HG02885 (cell line): ENCODE data around the gene SIGLEC6.

Source experiments
- ATAC-seq: cut with Tn5 transposase; IDR thresholded peaks from one replicate; pipeline ENCODE4 v1.9.1; 2021; ENCODE audit warnings: mild to moderate bottlenecking; ENCODE audit not compliant: unreplicated experiment, poor library complexity

SIGLEC6 gene

DNA sequence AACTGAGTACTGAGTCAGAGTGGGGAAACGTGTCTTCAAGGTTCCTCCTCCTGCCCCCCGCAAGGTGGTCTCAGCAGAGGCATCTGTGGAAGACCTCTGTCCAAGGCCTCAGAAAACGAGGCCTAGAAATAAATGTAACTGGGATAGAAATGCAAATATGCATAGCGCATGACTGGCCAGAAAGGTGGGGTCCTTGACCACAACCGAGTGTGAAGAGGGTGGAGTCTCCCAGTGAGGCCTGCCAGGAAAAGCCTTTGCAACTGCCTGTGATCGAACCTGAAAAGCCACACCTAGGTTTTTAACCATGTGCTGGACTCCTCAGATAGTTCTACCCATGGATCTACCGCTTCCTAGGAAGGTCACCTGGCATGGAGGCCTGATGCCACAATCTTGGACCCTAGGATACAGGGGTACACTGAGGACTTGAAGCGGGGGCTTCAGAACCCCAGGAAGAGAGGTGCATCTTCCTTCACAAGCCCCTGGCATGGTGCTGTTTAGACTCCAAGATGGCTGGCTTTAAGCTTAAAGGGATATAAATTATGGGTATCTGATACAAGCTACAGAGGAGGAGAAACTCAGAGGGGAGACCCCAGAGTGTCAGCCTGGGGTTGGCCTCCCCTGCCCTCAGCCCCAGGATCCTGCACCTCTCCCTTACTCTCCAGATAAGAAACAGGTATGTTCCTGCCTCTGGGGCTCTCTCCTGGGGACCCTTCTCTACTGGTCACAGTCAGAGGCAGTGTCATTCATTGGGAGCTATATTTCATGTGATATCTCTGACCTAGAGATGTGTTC lies 18.3 kb upstream of the SIGLEC6 start:
- ATAC-seq: no peak

DNA sequence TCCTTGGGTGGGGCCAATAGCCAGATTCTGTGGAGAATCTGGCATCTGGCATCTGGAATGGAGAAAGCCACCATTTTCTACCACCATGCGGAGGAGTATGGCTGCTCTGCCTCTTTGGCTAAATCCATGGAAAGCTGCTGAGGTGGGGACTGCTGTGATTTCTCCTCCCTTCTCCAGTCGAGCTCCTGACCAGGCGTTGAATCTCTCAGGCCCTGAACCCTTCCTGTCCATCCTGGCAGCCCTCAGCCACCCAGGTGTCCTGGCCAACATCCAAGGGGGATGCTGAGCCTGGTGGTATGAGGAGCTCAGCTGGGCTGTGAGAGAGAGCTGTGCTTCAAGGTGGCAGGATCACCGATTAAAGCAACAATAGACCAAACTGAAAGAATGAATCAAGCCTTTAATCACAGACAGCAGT lies 17.4 kb upstream of the SIGLEC6 start:
- ATAC-seq: no peak

DNA sequence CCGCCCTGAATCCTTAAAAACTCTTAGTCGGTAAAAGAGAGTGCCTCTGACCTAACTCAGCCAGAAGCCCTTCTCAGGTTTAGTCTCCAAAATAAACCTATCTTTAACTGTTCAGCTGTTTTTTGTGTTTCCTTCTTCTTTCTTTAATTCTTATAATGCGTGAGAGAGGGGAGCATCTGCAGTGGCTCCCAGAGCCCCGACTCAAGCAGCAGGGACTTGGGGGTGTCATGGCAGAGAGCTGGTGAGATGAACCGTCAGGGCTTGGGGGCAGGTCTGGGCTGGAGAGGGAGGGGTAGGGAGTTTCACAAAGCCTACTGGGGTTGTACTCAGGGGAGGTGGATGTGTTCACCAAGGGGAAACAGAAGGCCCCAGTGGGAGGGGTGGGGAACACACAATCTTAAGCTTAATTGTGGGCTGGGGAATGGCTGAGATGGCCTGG lies 16.8 kb upstream of the SIGLEC6 start:
- no peak for ATAC-seq

DNA sequence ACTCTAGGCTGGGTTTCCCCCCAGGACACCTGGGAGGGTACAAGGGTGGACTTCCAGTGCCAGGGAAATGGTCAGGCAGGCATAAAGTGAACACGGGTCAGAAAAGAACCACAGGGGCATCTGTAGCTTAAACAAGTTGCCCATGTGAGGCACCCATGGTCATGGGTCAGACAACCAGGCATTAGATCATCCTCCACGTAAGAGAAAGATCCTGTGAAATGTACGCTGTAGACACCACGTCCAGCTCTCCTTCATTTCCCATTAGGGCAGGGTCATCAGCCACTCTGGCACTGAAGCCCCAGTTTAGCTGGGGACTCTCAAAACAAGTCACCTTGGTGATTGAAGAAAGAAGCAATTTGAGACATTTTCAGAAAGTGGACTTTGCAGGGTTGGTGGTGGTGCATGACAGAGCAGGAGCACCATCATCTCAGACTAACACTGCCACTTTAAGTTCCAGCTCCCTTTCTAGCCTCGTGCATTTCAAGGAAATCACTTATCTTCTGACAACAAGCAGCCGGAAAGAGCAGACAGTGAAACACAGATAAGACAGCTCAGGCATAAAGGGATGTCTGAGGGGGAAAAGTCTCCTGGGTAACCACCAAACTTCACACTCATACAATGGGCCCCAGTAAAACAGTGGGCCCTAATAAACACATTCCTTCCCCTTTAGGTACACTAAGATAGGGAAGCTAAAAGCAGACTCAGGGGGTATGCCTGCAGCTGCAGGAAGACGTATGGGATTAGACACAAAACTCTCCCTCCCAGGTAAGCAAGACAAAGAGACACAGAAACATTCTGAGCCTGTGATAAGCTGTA lies 16.1 kb upstream of the SIGLEC6 start:
- ATAC-seq: no peak

DNA sequence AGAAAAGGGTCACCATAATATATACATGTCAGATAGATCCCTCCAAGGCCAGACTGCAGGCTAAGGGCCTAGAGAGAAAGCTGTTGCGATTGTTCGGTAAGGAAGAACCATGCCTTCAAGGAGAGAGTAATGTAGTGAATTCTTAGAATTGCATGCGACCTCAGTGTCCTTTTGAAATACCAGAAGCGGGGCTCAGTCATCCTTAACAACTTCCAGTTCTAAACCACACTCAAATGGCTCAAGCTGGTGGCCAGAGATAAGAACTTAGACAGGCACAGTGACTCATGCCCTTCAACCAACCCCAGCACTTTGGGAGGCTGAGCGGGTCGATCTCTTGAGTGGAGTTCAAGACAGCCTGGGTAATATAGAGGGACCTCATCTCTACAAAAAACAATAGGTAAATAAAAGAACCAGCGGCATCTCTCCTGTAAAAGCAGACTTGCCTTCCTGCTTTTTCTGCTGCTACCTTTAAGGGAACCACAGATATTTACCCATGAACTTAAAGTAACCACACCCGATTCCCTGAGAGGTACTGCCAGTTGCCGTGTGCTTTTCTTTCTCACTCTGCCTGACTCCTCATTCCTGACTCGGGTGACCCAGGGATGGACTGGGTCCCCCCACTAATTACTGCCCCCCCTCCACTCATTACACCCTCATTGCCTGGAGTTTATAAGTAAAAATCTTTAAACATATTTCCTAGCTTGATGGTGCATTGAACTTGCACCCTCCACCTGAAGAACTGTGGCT lies 15.4 kb upstream of the SIGLEC6 start:
- no peak for ATAC-seq

DNA sequence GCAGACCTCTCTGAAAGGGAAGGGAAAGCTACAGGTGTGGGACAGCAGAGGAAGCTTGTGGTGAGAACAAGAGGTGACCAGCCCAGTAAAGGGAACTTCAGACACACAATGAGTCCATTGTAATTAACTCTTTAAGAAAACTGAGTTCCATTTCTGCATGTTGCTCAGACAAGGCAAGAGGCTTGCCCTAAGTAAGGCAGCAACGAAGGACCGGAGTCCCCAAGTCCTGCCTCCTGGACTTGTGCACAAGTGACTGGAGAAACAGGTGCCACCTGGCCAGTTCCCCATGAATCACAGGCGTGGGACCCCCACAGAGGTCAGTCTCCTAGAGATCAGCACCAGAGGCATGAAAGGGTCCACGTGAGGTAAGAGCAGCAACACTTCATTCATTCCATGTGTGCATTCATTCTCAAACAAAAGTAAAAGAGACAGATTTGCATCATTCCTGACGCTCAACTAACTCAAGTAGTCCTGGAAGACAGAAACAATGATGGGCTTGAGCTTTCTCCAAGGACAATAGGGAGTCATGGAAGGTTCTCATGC lies 14.7 kb upstream of the SIGLEC6 start:
- no peak for ATAC-seq

DNA sequence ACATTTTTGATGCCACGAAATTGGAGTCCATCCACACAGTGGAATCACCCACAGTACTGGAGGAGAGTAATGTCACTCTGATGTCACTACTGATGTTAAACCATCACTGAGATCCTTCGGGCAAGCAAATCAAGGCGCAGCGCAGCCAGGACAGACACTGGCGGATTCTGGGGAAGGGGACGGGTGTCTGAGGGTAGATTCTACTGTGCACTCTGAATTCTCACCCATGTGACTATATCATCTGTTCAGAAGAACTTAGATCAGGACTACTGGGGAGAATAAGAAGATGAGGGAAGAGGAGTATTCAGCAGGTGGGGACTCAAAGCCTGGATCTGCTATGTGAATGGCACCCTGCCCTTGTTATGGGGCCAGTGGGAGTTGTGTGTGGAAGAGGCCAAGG lies 12.6 kb upstream of the SIGLEC6 start:
- ATAC-seq: no peak

DNA sequence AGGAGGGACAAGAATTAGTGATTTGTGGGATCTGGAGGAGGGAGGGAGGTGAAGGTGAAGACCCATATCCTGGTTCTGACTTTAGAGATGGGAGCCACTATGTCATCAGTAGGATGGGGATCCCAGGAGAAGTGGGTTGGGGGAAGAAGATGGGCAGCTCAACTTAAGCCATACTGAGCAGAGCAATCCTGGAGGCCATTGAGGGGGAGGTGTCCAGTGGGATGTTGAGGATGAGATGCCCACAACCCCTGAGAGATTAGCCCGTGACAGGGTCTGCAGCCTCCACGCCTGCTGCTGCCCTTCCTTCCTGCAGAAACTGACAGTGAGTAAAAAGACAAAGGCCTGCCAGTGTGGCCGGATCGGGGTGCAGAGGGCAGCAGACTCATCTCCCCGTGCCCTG lies 11.2 kb upstream of the SIGLEC6 start:
- no peak for ATAC-seq

DNA sequence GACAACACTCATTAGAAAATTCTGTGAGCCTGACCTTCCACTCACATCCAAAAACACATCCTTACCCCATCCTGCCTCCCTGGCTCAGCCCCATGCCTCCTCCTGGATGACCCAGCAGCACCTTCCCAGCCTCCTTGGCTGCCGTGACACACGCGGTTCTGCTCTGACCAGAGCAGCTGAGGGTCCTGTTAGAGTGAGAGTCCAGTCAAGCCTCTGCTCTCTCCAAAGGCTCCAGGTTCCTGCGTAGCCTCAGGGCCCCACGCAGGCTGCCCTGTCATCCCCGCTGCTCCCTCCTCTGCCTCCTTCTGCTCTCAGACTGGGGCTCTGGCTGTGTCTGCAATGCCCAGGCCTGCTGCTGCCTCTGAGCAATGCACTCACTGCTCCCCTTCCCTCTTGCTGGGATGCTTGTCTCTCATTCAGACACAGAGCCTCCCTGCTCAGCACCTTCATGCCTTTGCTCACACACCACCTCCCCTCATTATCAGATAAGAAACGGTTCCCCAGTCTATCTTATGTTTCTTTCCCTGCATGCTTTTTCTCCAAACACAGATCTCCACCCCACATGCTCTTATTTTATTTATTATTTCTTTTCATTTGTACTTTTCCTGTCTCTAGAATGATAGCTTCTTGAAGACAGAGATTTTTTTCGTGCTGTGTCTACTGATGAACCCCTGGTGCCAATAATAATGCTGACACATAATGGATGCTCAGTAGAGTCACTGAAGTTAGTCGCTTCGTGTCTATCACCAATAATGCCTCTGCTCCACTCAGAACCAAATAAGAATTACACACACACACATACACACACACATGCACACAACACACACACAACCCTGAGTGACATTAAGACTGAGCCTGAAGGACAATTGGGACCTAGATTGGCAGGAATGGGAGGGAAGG lies 10.2 kb upstream of the SIGLEC6 start:
- no peak for ATAC-seq

DNA sequence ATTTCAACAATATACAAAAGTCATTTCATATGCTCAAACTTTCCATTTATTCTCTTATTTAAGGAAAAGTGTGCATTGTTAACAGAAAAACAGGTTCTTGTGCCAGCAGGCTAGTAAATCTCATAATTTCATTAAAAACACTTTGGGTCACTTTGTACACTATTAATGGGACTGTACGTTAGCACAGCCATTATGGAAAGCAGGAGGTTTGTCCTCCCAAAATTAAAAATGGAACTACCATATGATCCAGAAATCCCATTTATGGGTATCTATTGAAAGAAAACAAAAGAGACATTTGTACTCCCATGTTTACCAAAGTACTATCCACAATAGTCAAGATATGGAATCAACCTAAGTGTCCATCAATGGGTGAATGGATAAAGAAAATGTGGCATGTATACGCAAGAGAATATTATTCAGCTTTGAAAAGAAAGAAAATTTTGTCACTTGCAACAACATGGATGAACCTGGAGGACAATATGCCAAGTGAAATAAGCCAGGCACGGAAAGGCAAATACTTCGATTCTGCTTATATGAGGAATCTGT lies 8.4 kb upstream of the SIGLEC6 start:
- no peak for ATAC-seq

DNA sequence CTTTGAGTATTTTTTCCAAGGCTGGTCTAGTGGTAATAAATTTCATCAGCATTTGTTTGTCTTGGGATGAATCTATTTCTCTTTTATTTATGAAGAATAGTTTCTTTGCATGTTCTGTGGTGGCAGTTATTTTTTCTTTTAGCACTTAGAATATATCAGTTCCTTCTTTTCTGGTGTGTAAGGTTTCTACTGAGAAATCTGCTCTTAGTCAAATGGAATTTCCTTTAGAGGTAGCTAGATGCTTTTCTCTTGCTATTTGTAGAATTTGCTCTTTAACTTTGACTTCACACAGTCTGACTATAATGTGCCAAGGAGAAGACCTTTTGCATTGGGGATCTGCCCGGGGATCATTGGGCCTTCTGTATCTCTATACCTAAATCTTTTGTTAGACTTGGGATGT lies 4.1 kb upstream of the SIGLEC6 start:
- ATAC-seq: no peak

DNA sequence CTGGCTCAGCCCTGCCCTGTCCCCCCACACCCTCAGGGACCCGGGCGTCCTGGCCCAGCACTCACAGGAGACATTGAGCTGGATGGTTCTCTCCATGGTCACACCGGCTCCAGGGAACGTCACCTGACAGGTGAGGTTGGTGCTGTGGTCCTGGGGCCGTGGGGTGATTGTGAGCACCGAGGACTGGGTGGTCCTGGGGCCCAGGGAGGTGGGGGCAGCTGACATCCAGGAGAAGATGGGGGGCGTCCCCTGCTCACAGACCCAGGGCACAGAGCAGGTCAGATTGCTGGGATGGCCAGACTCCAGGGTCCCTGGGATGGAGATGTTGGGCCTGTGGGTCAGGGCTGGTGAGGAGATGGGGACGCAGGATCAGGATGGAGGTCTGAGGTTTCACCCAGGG lies 854 bp downstream of the SIGLEC6 start:
- no peak for ATAC-seq

DNA sequence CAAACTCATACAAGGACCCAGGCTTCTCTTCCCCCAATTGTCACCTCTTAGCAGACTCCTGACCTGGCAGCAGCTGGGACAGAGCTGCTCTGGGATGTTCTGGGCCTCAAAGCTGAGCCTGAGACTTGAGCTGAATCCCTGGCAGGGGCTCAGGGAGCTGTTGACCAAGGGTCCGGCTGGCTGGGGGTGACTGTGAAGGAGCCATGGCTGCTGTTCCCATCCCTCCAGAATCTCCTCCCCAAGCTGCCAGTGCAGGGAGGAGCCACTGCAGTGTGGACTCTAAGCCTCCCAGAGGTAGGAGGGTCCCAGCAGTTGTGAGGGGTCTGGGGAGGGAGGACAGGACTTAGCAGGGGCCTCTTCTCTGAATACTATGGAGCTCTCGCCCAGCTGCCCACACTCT lies 2.2 kb downstream of the SIGLEC6 start:
- ATAC-seq: no peak

DNA sequence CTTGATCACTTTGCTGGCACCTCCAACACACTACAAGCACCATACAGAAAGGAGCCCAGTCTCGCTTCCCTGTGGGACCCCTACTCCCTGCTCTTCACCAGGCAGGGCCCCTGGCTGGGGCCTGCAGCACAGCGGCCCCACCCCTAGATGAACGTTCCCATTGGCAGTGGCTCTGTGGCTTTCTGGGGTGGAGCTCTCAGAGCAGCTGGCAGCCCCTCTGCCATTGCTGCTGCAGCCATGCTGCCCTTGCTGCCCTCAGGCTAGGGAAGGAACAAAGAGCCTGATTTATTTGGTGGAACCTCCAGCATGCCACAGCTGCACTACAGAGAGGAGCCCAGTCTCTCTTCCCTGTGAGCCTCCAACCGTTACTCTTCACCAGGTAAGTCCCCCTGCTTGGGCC lies 5.8 kb downstream of the SIGLEC6 start:
- no peak for ATAC-seq

DNA sequence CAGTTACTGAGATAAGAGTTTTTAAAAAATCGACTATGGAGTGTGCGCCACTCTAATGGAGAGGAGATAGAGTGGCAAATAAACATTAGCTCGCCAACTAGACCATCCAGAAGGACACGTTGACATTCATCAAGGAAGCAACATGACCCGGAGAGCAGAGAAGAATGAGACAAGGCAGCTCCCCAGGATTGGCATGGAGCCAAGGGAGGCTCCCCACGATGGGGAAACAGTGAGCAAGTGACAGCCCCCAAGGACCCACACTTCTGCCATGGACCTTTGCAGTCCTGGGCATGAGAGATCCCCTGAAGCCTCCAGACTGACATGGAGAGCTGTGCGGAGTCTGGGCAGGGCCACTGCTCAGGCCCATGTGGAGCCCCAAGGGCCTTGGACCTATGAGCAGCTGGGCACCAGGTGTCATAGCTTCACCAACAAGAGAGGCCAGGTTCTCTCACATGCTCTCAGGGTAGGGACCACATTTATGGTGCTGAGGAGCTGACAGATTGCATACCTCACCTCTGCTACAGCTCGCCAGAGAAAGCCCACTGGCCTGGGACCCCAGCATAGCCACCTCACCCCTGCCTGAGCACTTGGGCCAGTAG lies 6.7 kb downstream of the SIGLEC6 start:
- ATAC-seq: no peak

DNA sequence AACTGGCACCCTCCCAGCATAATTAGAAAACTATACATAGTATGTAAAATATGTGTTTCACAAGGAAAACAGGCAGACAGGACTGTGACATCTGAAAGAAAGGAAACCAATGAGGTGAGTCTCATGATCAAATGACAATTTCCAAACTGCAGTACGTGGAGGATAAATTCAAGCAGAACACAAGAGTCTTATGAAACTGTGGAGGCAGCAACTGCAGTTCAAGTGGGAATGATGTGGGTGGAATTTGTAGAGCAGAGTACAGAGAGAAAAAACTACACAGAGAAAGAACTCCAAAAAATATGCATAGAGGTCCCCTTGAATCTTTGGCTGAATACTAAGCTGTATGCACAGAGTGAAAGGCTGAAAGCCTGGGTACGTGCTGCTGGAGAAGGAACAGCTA lies 9.7 kb downstream of the SIGLEC6 start:
- ATAC-seq: no peak

DNA sequence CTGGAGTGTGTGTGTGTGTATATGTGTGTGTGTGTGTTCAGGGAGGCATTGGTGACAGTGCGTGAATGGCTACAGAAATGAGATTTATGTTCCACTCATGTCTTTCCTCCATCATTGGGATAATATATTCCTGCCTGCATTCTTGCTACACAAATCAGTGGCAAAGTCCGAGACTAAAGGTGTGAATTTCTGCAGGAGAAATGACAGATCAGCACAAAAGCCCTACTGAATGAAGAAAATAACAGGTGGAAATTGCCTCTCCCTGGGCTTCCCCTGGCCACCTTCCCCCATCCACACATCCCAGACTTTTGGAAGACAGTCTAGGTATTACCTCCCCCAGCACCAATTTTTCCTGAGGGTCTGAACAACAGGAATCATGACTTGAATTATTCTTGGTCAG lies 10.1 kb downstream of the SIGLEC6 start:
- ATAC-seq: no peak

DNA sequence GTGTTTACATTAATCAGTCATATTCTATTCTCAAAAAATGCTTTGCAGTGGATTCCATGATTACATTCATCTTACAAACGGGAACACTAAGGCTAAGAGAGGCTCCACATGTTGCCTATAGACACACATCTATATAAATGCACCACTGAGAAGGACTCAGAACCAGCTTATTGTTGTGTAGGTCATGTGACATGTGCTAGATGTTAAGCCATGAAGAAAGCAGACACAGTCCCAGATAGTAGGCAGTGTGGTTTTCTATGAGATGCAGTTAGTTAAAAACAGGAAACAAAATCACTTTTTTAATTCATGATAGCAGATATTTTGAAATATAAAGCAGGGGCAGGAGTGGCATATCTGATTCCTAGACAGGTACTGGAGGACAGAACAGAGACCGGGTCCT lies 10.7 kb downstream of the SIGLEC6 start:
- ATAC-seq: no peak

DNA sequence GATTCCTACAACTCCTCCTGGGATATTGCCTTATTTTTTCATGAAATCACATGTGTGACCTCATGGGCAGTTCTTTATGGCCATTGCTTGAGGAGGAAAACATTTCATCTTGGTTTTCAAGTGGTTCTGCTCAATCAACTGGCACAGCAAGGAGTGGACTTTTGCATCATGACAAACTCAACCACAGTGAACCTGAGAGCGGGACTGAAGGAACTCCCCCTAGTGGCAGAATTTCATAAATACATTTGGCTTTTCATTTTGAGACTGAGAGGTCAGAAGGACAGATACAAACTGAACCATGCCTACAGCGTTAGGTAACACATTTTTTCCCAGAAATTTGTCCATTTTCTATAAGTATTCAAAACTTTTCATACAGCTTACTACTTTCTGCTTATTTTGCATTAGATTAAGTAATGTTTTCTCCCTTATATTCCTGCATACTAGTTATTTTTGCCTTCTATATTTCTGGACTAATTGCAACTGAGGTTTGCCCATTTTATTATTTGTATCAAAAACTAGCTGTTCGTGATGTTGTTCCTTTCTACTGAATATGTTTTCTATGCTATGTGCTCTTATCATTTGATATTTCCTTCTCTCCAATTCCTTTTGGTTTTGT lies 16.5 kb downstream of the SIGLEC6 start:
- ATAC-seq: no peak
